HG03439 (cell line): Measurements from ENCODE around the gene CDH15.
"Not testable (repeated sequence)": the region's sequence is repeated elsewhere in the genome, so short reads cannot be mapped to it uniquely, and the experiment has no call there.

Experiments
- ATAC-seq: cut with Tn5 transposase; IDR thresholded peaks from one replicate; pipeline ENCODE4 v1.9.1; 2021; ENCODE audit warnings: mild to moderate bottlenecking, moderate library complexity; ENCODE audit not compliant: unreplicated experiment

The CDH15 gene

GRCh38 chr16:89155184-89155679 is 16.3 kb upstream of the CDH15 start:
- ATAC-seq = no peak

- no peak for ATAC-seq
Measured at GRCh38 chr16:89155851-89156739, 15.5 kb upstream of the CDH15 start.

- ATAC-seq = no peak
Measured at GRCh38 chr16:89156740-89157645, 14.6 kb upstream of the CDH15 start.

- no peak for ATAC-seq
Measured at GRCh38 chr16:89157778-89158177, 13.8 kb upstream of the CDH15 start.

GRCh38 chr16:89159066-89159849 is 12.3 kb upstream of the CDH15 start:
- ATAC-seq = no peak

- no peak for ATAC-seq
Measured at GRCh38 chr16:89159850-89160354, 11.6 kb upstream of the CDH15 start.

- ATAC-seq = no peak
Measured at GRCh38 chr16:89160977-89161701, 10.4 kb upstream of the CDH15 start.

GRCh38 chr16:89161763-89162713 is 9.5 kb upstream of the CDH15 start:
- no peak for ATAC-seq

- ATAC-seq = no peak
Measured at GRCh38 chr16:89163297-89163696, 8.3 kb upstream of the CDH15 start.

GRCh38 chr16:89164436-89164835 is 7.1 kb upstream of the CDH15 start:
- ATAC-seq = no peak

- no peak for ATAC-seq
Measured at GRCh38 chr16:89164847-89165680, 6.5 kb upstream of the CDH15 start.

GRCh38 chr16:89165681-89165979 is 5.9 kb upstream of the CDH15 start:
- ATAC-seq = not testable (repeated sequence)

GRCh38 chr16:89166696-89167424 is 4.7 kb upstream of the CDH15 start:
- ATAC-seq = no peak

GRCh38 chr16:89167425-89167941 is 4.1 kb upstream of the CDH15 start:
- no peak for ATAC-seq

- ATAC-seq = no peak
Measured at GRCh38 chr16:89168381-89169189, 3.0 kb upstream of the CDH15 start.

GRCh38 chr16:89169778-89170177 is 1.8 kb upstream of the CDH15 start:
- no peak for ATAC-seq
